AG08395 (cell line): ENCODE measurements around the gene SLC13A4.

Source experiments
- DNase-seq: peaks from one replicate; pipeline ENCODE4 v3.0.0; 2012; ENCODE audit warnings: mixed read lengths, low spot score

The SLC13A4 gene

GRCh38 chr7:135719688-135720087, 8.3 kb downstream of the SLC13A4 start:
- no peak for DNase-seq

- DNase-seq: no peak
These were observed 9.1 kb downstream of the SLC13A4 start for GRCh38 chr7:135718794-135719437.

DNA sequence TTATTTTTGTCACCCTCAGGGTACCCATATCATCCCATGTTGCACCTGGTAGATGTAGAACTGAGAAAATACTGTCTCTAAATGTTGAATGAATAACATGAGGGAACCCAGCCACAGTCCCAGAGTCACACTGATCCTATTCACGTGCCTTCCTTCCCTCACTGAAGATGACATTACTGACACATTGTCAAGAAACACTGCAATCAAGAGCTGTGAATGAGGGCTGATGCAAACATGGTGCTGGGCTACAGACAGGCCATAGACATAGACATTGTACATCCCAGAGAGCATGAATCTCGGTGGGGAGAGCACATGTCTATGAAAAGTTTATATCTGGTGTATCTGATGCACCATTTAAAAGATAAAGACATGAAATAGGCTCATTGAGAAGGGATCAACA, 9.8 kb downstream of the SLC13A4 start:
- DNase-seq: no peak

GRCh38 chr7:135717693-135718092, 10.3 kb downstream of the SLC13A4 start:
- no peak for DNase-seq

DNA sequence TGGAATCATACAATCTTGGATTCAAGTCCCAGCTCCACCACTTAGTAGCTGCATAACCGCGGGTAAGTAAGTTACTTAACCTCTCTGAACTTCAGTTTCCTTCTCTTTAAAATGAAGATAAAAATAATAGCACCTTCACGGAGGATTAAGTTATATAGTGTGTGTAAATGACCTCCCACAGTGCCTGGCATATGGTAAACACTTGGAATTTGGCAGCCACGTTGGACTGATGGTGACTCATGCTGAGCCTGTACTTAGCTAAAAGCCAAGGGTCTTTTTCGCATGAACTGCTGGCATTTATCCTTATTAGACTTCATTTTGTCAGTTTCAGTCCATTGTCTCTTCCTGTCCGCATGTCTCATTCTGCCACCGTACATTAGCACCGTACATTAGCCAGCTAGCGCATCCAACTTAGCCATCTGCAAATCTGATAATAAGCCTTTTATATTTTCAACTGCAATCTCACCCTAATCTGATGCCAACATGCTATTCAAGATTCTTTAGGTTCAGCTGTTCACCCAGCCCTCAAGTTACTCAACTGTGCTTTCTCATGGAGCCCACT, 11.2 kb downstream of the SLC13A4 start:
- DNase-seq: peak; percentile 38

GRCh38 chr7:135715673-135716072, 12.3 kb downstream of the SLC13A4 start:
- DNase-seq: no peak

DNA sequence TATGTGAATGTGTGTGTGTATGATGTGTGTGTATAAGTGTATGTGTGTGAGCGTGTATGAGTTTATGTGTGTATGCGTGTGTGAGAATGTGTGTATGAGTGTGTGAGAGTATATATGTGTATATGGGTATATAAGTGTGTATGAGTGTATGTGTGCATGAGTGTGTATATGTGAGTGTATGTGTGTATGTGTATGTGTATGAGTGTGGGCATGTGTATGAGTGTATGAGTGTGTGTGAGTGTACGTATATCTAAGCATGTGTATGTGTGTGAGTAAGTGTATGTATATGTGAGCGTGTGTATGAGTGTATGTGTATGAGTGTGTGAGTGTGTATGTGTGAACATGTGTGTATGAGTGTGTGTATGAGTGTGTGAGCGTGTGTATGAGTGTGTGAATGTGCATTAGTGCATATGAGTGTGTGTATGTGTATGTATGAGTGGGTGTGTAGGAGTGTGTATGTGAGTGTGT, 12.9 kb downstream of the SLC13A4 start:
- no peak for DNase-seq

DNA sequence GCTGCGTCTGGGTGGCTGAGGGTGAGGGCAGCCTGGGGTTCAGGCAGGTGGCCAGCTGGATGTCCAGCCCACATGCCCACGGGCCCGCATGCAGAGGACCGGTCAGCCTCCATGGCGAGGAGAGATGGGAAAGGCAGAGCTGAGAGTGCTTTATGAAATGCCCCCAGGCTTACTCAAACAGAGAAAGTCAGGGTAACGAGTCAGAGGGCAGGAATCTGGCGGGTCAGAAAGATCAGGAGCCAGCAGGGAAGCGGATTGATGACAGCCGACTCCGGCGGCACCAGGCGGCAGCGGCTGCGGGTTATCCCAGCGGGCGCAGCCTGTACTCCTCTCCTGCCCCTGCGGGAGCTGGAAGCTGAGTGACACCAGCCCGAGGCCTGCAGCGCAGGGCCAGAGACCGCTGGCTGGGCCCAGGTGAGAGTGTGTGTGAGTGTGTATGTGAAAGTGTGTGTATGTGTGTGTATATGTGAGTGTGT, 13.4 kb downstream of the SLC13A4 start:
- peak; percentile 70 for DNase-seq

- peak; percentile 21 for DNase-seq
These were observed 14.0 kb downstream of the SLC13A4 start for GRCh38 chr7:135713836-135714470.

DNA sequence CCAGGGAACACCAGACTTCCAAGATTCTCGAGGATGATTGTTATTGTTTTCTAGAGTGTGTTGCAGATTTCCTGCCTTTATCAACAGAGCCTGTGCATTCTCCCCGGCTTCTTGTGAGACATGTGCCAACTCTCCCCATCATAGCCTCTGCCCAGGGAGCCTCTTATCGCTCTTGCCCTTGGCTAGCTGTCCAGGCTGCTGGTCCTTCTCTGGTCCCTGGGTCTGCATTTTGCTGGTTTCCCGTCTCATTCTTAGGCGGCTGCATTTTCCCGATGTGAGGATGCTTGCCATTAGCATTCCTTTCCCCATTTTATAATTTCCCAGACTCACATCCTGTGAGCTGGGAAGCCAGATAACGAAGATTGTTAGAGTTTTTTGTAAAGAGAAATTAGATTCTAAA, 15.2 kb downstream of the SLC13A4 start:
- DNase-seq: no peak

- no peak for DNase-seq
These were observed 15.7 kb downstream of the SLC13A4 start for GRCh38 chr7:135712182-135712782.

DNA sequence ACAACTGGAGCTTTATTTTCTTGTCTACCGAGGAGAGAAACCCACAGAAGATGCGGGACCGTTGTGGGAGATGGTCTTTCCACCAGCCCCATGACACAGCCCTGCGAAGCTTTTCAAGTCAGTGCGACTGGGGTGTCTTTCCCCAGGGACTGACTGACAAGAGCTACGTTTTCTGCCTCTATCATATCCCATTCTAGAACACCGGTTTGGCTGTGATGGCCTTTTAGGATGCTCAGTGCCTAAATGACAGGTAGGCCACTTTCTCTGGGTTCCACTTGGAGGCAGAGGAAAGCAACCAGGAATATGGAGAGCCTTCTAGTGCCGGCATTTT, 16.9 kb downstream of the SLC13A4 start:
- DNase-seq: no peak

DNA sequence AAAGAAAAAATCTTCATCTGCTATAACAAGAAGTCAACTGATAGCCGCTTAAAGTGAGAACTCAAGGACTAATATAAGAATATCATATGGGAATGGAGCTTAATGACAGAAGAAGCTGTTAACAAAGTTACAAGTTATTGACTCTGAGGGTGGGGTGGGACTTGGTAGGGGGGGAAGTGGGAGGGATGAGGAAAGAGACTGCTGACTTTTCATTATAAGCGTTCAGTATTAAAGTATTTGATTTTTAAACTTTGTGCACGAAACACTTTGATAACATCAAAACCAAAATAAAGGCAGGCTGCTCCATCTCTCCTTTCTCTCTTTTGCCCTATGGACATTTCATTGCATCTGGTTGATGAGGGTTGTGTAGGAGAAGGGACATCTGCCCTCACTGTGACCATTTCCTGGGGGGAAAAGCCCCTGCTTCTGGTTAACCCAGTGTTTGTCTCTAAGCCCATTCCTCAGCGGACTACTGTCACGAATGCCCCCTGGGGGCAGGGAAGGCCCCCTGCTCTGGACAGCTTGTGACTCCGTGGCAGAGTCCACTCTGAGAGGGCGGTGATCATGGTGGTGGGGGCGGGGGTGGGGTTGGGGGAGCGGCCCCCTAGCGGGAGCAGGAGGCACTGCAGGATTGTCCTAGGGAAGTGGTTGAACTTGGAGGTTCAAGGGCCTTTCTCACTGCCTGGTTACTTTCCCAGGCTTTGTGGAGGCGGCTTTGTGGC, 17.4 kb downstream of the SLC13A4 start:
- no peak for DNase-seq

- peak; percentile 41 for DNase-seq
These were observed 18.5 kb downstream of the SLC13A4 start for GRCh38 chr7:135709508-135709907.

DNA sequence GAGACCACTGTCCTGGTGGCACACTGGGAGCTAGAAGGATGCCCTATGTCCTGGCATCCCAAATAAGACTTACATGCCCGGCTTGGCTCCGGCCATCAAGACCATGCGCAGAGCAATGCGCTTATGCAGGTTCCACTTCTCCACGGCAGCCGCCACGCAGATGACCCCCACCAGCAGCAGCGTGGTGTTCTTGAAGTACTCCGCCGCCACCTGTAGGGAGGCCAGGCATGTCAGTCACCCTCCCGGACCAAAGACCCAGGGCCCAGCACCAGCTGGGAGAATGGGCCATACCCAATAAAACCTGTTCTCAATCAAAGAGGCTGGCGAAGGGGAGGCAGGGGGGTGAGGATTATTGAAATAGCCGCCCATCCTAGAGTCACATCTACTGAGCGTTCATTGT, 19.9 kb downstream of the SLC13A4 start:
- no peak for DNase-seq

DNA sequence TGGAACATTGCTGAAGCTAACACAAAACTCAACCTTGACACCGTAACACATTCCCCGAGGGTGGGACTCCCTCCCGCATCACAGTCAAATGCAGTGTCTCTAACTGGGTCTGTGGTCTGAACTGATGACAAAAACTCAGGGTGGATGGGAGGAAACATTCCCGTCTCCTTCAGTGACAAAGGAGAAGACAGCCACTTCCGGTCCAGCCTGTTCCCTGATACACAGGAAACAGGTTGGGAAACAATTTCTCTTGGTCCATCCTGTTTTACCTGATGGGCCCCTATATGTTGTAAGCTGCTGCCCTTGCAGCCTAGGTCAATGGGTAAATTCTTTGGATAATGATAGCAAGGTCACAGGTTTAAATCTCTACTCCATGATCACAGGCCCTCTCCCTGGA, 20.4 kb downstream of the SLC13A4 start:
- DNase-seq: no peak

DNA sequence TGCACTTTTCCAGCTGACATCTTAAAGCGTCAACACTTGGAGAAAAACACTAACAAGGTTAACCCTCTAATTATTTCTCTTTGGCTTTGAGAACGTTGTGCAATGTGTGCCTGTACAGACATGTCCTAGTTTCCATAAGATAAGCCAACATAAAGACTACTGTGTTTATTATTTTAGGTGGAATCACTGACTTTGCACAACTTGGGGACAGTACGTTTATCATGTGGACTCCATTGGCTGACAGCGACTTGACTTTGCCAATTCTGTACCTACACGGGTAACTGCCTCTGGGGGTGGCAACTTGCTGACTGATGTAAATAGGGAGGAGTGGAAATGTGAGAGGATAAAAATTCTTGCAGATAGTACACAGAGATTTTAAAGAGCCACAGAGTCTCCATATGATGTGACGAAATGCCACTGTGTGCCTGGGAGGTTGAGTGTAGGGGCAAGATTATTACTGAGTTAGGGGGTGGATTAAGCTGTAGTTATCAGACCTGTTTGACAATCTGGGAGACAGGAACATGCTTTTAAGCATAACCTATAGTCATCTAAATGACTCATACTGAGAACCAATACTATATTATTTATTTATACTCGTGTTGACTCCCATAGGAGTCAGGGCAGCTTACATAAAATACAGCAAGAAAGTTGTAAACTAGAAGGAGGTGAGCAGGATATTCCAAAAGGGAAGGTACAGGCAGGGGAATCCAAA, 21.0 kb downstream of the SLC13A4 start:
- no peak for DNase-seq

- no peak for DNase-seq
These were observed 21.8 kb downstream of the SLC13A4 start for GRCh38 chr7:135706038-135706742.

DNA sequence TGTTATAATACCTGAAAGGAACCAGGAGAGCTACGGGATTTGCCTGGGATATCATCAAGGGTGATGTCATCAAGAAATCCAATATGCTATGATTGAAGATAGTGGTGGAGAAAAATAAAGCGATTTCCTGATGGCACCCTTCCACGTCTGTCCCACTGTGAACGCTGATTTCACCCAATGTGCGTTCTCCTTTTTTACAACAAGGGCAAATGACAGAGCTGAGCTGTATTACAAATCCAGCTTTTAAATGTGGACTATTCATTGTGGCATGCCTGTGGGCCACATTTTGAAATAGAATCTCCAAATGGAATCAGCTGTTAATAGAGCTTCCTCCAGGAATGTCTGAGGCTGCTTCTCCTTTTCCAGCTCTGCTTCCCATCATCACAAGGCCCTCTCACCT, 23.3 kb downstream of the SLC13A4 start:
- DNase-seq: no peak

GRCh38 chr7:135704074-135704473, 23.9 kb downstream of the SLC13A4 start:
- DNase-seq: no peak
